Omental fat pad (tissue), 4 donors: Measurements from ENCODE around the gene KRABD2. TPM values are rescaled to one million over a fixed set of nuclear protein-coding genes. Genes with fewer than 3 reads are reported as not detected.

Experiments
- ATAC-seq: fragments of 150-250 bp; one replicate; pipeline ENCODE4 v1.9.1; 2016; ENCODE audit warnings: mild to moderate bottlenecking, moderate library complexity; ENCODE audit not compliant: low FRiP score
- DNase-seq: peaks from one replicate; pipeline ENCODE4 v3.0.0-alpha.2; 2019; ENCODE audit warnings: low spot score
- CTCF ChIP-seq, 3 donors: fragments of 450-650 bp; IDR thresholded peaks; one replicate each; pipeline ENCODE4 v1.5.1; 2016 to 2017; ENCODE audit warnings: antibody characterized with exemption in 3 of 3, mild to moderate bottlenecking in 3 of 3, moderate library complexity in 2 of 3
- small RNA-seq: library from RNA; depleted of rRNA; stranded (forward); fragments of <200 nt; gene quantifications from one replicate; pipeline ENCODE3, GENCODE V24; 2016
- total RNA-seq, 4 donors: library from RNA; depleted of rRNA; stranded (reverse); fragments of >200 nt; gene quantifications; one replicate each; pipeline ENCODE4 v1.1.0, GENCODE V29; 2016

The KRABD2 gene

DNA sequence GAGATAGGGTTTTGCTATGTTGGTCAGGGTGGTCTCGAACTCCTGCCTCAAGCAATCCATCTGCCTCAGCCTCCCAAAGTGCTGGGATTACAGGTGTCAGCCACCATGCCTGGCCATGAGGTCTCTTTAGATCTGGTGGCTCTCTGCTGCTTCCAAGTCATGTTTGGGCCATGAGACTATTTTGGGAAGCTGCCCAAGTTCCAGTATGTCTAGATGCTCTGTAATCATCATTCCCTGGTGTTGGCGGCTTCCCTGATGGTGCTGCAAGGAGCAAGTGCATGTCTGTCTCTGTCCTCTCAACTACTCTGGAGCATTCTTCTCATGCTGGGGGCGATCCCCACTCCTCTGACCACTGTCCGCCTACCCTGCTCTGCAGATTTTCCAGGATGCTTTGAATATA lies 43.2 kb downstream of the KRABD2 start:
- no peak for ATAC-seq
- TF ChIP-seq CTCF (IDR thresholded peaks at IDR 0.05) = no peak
- no peak for DNase-seq

DNA sequence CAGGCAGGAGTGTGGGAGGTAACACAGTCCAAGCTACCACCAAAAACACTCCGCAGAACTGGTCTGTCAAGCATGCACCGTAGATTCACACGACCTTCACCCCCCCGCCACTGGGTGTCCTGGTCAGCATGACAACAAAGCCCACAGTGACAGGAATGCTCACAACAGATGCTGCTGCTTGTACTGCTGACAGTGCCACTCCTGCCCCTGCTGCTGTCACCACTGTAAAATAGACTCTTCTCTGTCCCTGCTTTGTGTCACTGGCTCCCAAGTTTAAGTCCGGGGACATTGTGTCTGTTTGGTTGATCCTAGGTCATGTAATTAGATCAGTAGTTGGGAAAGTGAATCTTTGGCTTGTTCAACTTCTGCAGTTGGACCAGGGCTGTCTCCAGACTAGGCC lies 43.8 kb downstream of the KRABD2 start:
- no peak for DNase-seq
- no peak for ATAC-seq

GRCh38 chr17:8332128-8332527 lies 44.4 kb downstream of the KRABD2 start:
- no peak for TF ChIP-seq CTCF (IDR thresholded peaks at IDR 0.05)
- DNase-seq (no peak), ATAC-seq (no peak)

More for the DNA sequence above, 43.8 kb downstream of the KRABD2 start:
- no peak for TF ChIP-seq CTCF (IDR thresholded peaks at IDR 0.05)

DNA sequence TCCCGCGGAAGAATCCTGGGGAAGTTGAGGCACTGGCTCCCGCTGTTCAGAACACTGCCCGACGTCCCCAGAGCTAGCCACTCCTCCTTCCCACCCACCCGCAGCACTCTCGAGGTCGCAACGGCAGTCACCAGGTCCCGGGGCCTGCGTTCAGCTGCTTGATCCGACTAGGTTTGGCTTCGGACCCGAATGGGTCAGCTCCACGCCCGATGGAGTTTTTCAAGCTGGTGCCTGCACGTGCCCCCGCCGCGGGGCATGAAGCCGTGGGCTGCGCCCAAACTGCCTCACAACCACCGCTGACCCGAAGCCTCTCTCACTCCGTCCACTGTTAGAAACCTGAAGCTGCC lies 49.2 kb downstream of the KRABD2 start:
- ATAC-seq (no peak), DNase-seq (no peak)
- TF ChIP-seq CTCF (IDR thresholded peaks at IDR 0.05) = no peak

Small RNA genes within 50 kb of the gene (small RNA-seq; reads per million reads assigned to genes)
- gene RF00265 = not detected

Other genes with a start within 250 kb of the KRABD2 start
- 100 to 1,000 TPM in 2 of 4 donors, 10 to 100 TPM in 2; 78.8 to 169 (median 122) TPM for gene PER1, start 224.3 kb downstream of the KRABD2 start, total RNA-seq
- 10 to 100 TPM; 16.8 to 42.1 (median 21.2) TPM for gene VAMP2, start 213.8 kb downstream of the KRABD2 start, total RNA-seq
- gene TMEM107, start 200.3 kb downstream of the KRABD2 start, total RNA-seq = 10 to 100 TPM; 10.9 to 78.4 (median 34.1) TPM
- gene BORCS6, start 186.5 kb downstream of the KRABD2 start, total RNA-seq = 1 to 10 TPM; 4.7 to 9.9 (median 6.7) TPM
- gene AURKB, start 166.1 kb downstream of the KRABD2 start, total RNA-seq = 1 to 10 TPM in 2 of 4 donors, under 1 TPM in 1, not detected in 1; 0.79 to 3.0 (median 2.0) TPM
- gene CTC1, start 128.6 kb downstream of the KRABD2 start, total RNA-seq = 10 to 100 TPM; 13.0 to 31.7 (median 18.9) TPM
- gene PFAS, start 127.4 kb downstream of the KRABD2 start, total RNA-seq = 10 to 100 TPM; 12.9 to 27.7 (median 19.8) TPM
- gene RANGRF, start 88.0 kb downstream of the KRABD2 start, total RNA-seq = 10 to 100 TPM; 16.7 to 31.4 (median 23.0) TPM
- gene SLC25A35, start 81.3 kb downstream of the KRABD2 start, total RNA-seq = 1 to 10 TPM; 1.0 to 4.0 (median 3.1) TPM
- gene ARHGEF15, start 66.5 kb downstream of the KRABD2 start, total RNA-seq = 100 to 1,000 TPM in 1 of 4 donors, 10 to 100 TPM in 2, 1 to 10 TPM in 1; 8.6 to 132 (median 60.4) TPM
- not detected for gene ODF4, start 36.9 kb downstream of the KRABD2 start, total RNA-seq
- 1,000 to 10,000 TPM; 3,452 to 4,057 (median 3,629) TPM for gene RPL26, start 6.5 kb upstream of the KRABD2 start, total RNA-seq
- gene RNF222, start 21.1 kb upstream of the KRABD2 start, total RNA-seq = not detected
- 100 to 1,000 TPM in 2 of 4 donors, 10 to 100 TPM in 2; 64.3 to 139 (median 118) TPM for gene NDEL1, start 59.2 kb upstream of the KRABD2 start, total RNA-seq